Activated CD4-positive, alpha-beta T cell treated with anti-CD3 and anti-CD28 coated beads, Interleukin-10, Interleukin-2, amounts not matched to agents 100 ng/mL and 50 ng/mL, durations not matched to agents 16 hours and 8 hours (primary cell): Measurements from ENCODE around the gene PTTG1.

Experiments
- DNase-seq: peaks from one replicate; pipeline ENCODE4 v3.0.0-alpha.2; 2020

PTTG1 gene

GRCh38 chr5:160456480-160457177, 35.0 kb downstream of the PTTG1 start:
- DNase-seq = no peak

GRCh38 chr5:160457252-160457651, 35.6 kb downstream of the PTTG1 start:
- DNase-seq = no peak

GRCh38 chr5:160458806-160459800, 37.4 kb downstream of the PTTG1 start:
- DNase-seq = no peak

DNA sequence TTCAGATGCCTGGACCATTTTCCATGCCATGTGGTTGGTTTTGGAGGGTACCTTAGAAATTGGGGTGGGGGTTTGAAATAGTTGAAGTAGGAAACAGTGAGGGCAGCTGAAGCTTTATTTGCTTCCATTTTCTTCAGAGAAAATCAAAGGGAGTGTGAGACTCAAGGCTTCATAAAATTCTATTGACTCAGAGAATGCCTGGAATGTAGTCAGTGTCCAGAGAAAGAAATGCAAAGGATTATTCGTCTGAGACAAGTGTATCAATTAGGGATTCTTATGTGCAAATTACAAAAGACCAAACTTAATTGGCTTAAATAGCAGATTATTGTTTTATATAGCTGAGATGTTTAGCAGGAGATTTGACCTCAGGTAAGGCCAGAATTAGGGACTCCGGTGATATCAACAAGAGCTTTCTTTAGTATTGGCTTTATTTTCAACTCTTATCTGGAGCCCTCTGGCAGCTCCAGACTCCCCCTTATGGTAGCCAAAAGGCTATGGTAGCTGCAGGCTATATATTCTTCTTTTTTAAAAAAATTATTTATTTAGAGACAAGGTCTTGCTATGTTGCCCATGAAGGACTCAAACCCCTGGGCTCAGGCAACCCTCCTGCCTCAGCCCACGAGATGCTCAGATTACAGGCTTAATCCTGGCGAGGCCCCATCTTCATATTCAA, 38.9 kb downstream of the PTTG1 start:
- no peak for DNase-seq

DNA sequence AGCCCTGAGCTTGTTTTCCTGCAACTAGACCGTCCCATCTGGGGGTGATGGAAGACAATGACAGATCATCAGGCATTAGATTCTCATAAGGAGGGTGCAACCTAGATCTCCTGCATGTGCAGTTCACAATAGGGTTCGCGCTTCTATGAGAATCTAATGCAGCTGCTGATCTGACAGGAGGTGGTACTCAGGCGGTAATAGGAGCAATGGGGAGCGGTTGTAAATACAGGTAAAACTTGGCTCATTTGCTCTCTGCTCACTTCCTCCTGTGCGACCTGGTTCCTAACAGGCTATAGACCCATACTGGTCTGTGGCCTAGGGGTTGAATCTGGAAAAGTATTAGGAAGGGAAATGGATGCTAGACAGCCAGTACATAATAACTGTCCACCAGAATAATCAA, 39.7 kb downstream of the PTTG1 start:
- DNase-seq = no peak

DNA sequence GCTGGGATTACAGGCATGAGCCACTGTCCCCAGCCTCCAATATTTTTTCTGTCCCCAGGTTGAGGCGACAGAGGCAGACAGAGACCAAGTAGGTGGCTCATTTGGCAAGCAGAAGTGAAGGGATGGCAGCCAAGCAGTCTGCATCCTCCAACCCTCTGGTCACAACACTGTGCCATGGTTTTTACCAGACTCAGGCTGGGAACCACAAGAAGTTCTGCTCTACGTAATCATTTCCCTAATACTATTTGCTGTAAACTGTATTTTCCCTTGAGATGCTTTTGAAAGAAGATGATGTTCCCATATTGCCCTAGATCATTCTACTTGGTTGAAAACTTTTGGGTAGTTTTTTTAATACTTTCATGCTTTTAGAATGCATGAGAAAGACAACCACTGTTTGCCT, 40.5 kb downstream of the PTTG1 start:
- DNase-seq = no peak

DNA sequence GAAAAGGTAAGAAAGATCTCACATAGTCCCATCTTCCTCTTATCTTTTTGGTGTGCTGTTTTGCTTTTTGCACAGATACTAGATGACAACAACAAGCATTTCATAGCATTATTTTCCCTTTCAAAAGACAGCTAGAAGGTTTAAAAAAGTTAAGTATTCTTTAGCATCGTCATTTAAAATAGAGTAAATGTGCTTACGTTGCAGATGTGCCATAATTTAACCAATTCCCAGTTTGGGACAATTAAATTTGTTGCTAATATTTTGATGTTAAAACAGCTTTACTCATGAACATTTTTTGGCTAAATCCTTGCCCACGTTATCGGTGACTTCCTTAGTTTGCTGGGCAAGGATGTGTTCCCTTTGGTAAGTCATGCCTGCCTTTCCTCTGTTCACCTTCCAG, 41.6 kb downstream of the PTTG1 start:
- DNase-seq = no peak

- no peak for DNase-seq
Measured at GRCh38 chr5:160463740-160464465, 42.2 kb downstream of the PTTG1 start.

GRCh38 chr5:160464466-160464797, 42.8 kb downstream of the PTTG1 start:
- DNase-seq = no peak

DNA sequence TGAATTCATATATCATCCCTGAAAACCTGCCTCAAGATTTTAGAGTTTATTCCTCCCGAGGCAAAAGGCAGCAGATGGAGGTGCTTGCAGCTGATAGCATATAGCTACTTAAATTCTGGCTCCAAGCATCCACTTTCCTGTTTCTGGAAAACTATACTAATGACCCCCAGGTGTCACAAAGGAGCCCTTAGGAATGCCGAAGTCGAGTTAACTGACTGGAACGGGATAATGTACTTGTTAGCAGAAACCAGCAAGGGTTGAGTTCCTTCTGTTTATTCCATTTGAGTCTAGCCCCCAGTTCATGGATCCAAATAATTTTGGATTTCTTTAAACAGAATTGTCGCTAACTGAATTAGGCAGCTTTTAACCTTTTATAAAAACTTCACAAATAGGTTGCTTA, 44.5 kb downstream of the PTTG1 start:
- DNase-seq = no peak

DNA sequence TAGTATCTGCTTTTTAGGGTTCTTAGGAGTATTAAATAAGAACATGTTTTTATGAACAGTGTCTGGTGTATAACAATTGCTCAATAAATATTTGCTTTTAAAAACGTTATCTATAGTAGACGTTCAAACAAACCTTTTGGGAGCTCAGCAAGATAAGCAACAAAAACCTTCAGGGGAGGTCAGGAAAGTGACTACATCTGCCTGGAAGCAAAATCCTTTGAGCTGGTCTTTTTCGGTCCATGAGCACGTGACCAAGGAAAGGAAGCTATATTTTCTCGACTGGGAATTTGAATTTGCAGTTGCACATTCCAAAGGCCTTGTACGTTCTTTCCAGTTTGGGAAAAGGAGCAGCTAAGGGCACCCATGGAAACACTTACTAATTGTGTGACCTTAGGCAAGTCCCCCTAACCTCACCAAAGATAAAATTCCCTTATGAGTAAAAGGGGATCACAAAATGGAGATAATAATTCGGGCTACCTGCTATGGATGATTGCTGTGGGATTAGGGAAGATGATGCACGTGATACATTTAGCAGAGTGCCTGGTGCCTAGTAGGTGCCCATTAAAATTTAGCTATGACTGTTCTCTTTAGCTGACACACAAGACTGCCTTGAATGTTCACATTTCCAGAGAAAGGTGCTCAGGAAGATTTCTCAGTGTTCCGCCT, 45.4 kb downstream of the PTTG1 start:
- no peak for DNase-seq

GRCh38 chr5:160467555-160468362, 46.1 kb downstream of the PTTG1 start:
- DNase-seq = peak; percentile 97

DNA sequence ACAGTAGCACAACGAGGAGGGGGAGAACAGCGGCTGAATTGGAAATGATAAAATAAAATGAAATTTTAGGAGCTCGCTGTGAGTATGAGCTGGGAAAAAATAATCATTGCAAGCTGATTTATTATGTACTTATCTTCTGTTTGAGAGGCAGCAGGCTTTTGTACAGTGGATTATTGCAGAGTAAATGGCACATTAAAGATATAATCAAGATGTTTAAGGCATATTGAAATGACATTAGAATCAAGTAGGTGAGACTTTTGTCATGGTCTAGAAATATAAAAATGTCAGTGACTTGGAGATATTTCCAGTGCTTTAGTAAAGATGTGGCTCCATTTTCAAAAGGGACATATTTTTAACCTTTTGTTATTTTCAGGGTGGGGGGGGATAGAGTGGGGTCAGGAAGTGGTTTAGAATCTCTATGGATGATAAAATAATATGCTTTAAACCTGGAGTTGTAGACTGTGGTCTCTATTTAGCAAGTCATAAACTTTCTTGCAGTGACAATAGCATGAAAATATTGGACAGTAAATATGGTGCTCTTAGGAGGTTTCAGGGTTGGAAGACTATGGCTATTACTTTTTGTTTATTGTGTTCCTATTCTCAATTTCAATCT, 46.8 kb downstream of the PTTG1 start:
- no peak for DNase-seq

GRCh38 chr5:160469156-160470144, 47.8 kb downstream of the PTTG1 start:
- no peak for DNase-seq

- DNase-seq = peak; percentile 54
Measured at GRCh38 chr5:160470437-160471361, 49.0 kb downstream of the PTTG1 start.

- no peak for DNase-seq
Measured at GRCh38 chr5:160471761-160472160, 50.1 kb downstream of the PTTG1 start.

DNA sequence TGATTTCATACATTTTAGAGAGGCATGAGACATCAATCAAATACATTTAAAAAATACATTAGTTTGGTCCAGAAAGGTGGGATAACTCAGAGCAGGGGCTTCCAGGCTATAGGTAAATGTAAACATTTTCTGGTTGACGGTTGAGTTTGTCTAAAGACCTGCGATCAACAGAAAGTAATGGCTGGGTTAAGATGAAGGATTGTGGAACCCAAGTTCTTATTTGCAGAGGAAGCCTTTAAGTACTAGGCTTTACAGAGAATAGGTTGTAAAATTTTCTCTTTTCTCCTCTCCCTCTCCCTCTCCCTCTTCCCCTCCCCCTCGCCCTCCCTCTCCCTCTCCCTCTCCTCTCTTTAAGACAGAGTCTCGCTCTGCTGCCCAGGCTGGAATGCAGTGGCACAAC, 50.8 kb downstream of the PTTG1 start:
- no peak for DNase-seq

- no peak for DNase-seq
Measured at GRCh38 chr5:160473681-160474080, 52.0 kb downstream of the PTTG1 start.

- no peak for DNase-seq
Measured at GRCh38 chr5:160474084-160474483, 52.4 kb downstream of the PTTG1 start.
